SK-N-SH treated with all-trans-retinoic acid at 6 μM for 48 hours (cell line): ENCODE data around the gene ZNF511.

Experiments
- CREB5 ChIP-seq: fragments of 250-450 bp; sonication (Bioruptor Pico); IDR thresholded peaks from 2 replicates; pipeline ENCODE4 v1.5.1; 2020; ENCODE audit warnings: low read depth, mild to moderate bottlenecking, moderate library complexity
- CSRNP3 ChIP-seq: fragments of 250-450 bp; sonication (Bioruptor Pico); IDR thresholded peaks from 2 replicates; pipeline ENCODE4 v1.5.1; 2021; ENCODE audit warnings: mild to moderate bottlenecking, moderate library complexity
- ESRRG ChIP-seq: fragments of 250-450 bp; sonication (Bioruptor Pico); IDR thresholded peaks from 2 replicates; pipeline ENCODE4 v1.6.1; 2021; ENCODE audit warnings: mild to moderate bottlenecking
- ISL1 ChIP-seq: fragments of 250-450 bp; sonication (Bioruptor Pico); IDR thresholded peaks from 2 replicates; pipeline ENCODE4 v2.1.2; 2022; ENCODE audit warnings: mild to moderate bottlenecking, moderate library complexity
- OSR1 ChIP-seq: fragments of 250-450 bp; sonication (Bioruptor Pico); IDR thresholded peaks from 2 replicates; pipeline ENCODE4 v1.8.0; 2022; ENCODE audit warnings: moderate library complexity, mild to moderate bottlenecking, inconsistent platforms
- POU6F1 ChIP-seq: fragments of 250-450 bp; sonication (Bioruptor Pico); IDR thresholded peaks from 2 replicates; pipeline ENCODE4 v1.8.0; 2021; ENCODE audit warnings: low read depth, mild to moderate bottlenecking, moderate library complexity, borderline replicate concordance
- RARB ChIP-seq: fragments of 250-450 bp; sonication (Bioruptor Pico); IDR thresholded peaks from 2 replicates; pipeline ENCODE4 v1.8.0; 2021; ENCODE audit warnings: mild to moderate bottlenecking, moderate library complexity
- TSHZ2 ChIP-seq: fragments of 250-450 bp; sonication (Bioruptor Pico); IDR thresholded peaks from 2 replicates; pipeline ENCODE4 v1.5.0; 2020; ENCODE audit warnings: mild to moderate bottlenecking, moderate library complexity
- ZNF70 ChIP-seq: fragments of 450-650 bp; formaldehyde crosslinking; IDR thresholded peaks from 2 replicates; pipeline ENCODE4 v1.5.0; 2020; ENCODE audit warnings: mild to moderate bottlenecking, moderate library complexity
- ZNF8 ChIP-seq: fragments of 450-650 bp; formaldehyde crosslinking; IDR thresholded peaks from 2 replicates; pipeline ENCODE4 v1.5.0; 2020; ENCODE audit warnings: mild to moderate bottlenecking, moderate library complexity

- TF ChIP-seq POU6F1 = no peak
- TF ChIP-seq ISL1 (CRISPR knock-in tag) = no peak
- no peak for TF ChIP-seq ZNF70 (CRISPR knock-in tag)
- no peak for TF ChIP-seq OSR1
- no peak for TF ChIP-seq CREB5 (CRISPR knock-in tag)
- TF ChIP-seq ZNF8 (CRISPR knock-in tag) = no peak
- no peak for TF ChIP-seq RARB
- TF ChIP-seq ESRRG (CRISPR knock-in tag) = no peak
- TF ChIP-seq CSRNP3 = no peak
- no peak for TF ChIP-seq TSHZ2 (CRISPR knock-in tag)
Measured at GRCh38 chr10:133297504-133297903, 11.2 kb upstream of the ZNF511 start.
